ENCODE results near the gene HPSE. TPM values are rescaled to one million over a fixed set of nuclear protein-coding genes. Genes with fewer than 3 reads are reported as not detected.

Gene HPSE
- total and polyA plus RNA-seq, 9 of the 15 experiments (the other 6 are each of a cell fraction or from before 2014, with no cell fraction given), result 0.01 to 0.42 (median 0.14) TPM; not detected in 1

DNA sequence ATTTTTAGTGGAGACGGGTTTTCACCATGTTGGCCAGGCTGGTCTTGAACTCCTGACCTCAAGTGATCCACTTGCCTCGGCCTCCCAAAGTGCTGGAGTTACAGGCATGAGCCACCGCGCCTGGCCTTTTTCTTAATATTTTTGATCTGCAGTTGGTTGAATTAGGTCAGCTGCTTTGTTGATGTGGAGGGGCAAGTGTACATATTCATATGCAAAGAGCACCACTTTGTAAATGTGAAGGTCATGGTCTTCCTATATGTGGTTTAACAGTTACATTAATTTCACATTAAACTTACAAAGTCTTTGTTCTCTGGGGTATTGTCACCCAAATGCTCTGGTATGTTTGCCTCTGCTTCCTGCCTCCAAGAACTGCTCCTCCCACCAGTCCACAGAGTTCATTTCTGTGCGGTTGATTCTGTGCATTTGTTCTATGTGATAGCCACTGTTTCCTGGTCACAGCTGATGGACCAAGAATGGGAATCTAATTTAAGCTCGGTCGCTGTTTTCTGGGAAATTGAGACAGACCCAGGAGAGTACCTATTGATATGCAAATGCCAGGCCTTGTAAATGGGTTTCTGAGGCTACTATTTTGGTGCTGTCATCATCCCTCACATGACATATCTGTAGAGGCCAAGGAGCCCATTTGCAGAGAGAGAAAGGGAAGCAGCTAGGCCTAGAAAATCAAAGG lies 26.9 kb upstream of the HPSE start (continued):
- TF ChIP-seq MGA (IDR thresholded peaks at IDR 0.05) (no peak), MEF2D (tag; conservative IDR thresholded peaks at IDR 0.05; ENCODE audit: low read depth) (0 out of 2 replicates have a peak, but pooled peaks have one; percentile 41), TCF3 (CRISPR knock-in tag; IDR thresholded peaks at IDR 0.05) (peak; percentile 54), ATF6 (CRISPR knock-in tag; IDR thresholded peaks at IDR 0.05) (no peak), ZBTB17 (CRISPR knock-in tag; IDR thresholded peaks at IDR 0.05) (peak; percentile 92)

Data from K562 (cell line).